Activated CD8-positive, alpha-beta memory T cell treated with anti-CD3 and anti-CD28 coated beads for 48 hours (primary cell): ENCODE measurements around the gene TSPAN18.

Experiments used
- DNase-seq, 3 experiments: peaks; one replicate each; pipeline ENCODE4 v3.0.0-alpha.2; 2020; ENCODE audit warnings: low read depth in 2 of 3, low spot score in 2 of 3

TSPAN18 gene

GRCh38 chr11:44795803-44796535 lies 69.2 kb downstream of the TSPAN18 start:
- DNase-seq: no peak

- no peak for DNase-seq
Observed at GRCh38 chr11:44797051-44797450, 70.3 kb downstream of the TSPAN18 start.

GRCh38 chr11:44797886-44798606 lies 71.3 kb downstream of the TSPAN18 start:
- no peak for DNase-seq

DNA sequence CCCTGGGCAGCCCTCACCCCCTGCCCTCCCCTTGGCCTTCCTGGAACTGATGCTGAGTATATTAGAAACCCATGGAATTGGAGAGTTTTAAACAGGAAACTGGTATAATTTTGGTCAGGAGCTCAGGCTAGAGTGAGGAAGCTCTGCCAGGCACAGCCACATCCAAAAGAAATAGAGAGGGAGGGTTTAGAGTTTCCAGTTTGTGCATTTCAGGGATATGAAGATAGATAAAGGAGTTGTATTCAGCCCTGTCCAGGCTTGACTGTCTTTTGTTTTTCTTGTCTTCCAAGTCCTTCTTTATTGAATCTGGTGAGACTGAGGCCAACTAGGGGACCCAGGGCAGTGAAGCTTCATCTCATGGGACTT lies 71.8 kb downstream of the TSPAN18 start:
- DNase-seq: no peak

- DNase-seq: no peak
Observed at GRCh38 chr11:44799012-44799411, 72.2 kb downstream of the TSPAN18 start.

GRCh38 chr11:44802347-44802746 lies 75.6 kb downstream of the TSPAN18 start:
- DNase-seq: no peak

DNA sequence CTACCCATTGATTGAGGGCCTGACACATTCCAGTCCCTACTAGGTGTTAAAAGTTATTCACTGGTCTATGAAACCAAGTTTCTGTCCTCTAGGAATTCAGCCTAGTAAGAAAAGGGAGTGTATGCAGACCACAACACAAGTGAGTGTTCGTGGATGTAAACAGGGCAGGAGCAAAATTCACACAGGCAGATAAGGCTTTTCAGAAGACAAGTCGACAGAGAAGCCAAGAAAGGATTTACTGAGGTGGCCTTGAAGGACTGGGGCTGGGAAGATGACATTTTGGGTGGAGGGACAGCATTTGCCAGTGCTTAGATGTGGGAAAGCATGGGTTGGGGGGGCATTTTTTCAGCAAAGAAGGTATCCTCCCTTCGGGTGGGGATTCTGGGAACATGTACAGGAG lies 76.2 kb downstream of the TSPAN18 start:
- no peak for DNase-seq

DNA sequence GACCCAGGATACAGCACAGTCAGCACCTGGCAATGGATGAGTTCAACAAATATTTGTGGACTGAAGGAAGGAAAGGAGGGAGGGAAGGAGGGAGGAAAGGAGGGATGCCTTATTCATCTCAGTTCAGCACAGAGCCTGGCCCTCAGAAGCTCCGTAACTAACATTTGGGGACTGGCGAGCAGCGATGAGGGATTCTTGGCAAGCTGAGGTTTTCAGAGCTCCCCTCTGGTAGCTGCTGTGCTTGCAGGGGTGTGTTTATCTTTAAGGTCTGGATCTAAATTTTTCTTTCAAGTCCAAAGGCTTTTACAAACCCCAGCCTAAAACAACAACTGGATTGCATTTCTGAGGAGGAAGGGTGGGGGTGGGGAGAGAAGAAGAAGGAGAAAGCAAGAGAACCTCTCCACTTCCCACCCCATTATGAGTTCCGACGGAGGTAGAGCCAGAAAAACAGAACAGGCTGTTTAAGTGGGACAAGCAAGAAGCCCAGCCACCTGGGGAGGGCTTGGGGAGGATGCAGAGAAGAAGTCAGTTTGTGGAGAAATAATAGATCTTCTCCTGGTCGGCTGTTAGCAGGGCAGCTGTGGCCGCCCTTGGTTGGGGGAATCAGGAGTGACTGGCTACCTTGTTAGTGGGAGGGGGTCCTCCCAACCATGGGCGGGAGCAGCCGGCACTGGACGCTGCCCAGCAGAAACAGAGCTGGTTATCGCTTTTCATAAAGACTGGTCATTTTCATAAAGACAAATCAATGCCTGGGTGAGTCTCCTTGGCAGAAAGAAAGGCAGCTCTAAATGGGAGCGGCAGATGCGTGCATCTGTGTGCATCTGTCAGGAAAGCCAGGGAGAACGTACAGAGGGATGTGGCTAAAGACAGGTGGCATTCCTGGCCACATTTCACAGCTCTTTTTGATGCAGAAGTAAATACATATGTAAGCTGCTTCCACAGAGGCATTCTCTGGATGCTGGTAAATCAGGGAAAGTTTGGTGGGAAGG lies 78.0 kb downstream of the TSPAN18 start:
- DNase-seq: no peak

- DNase-seq: no peak
Observed at GRCh38 chr11:44805596-44805995, 78.8 kb downstream of the TSPAN18 start.

DNA sequence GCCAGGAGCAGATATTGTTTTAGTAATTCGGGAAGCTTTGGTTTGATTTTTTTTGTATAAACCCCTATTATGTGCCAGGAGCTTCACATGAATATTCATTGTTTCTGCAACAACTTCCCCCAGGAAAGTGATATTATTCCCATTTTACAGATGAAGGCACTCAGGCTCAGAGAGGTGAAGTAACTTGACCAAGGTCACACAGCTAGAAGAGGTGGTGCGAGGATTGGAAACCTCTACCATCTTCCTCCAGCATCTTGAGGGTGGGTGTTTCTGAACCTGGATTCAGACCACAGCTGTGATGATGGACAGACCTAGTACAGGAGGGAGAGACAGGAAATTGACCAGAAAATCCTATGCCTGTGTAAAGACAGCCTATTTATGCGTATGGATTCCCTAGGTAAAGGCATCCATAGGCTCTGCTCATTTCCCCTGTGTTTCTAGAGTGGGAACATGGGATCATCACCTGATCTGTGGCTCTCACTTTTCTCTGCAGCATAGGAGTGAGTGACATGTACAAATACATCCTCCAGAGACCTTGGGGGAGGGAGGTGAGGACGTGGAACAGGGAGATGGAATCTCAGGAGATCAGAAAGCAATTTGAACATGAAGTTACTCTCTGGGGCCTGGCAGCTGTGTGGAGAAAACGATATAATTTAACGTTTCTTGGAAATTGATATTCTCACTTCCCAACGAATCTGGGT lies 81.4 kb downstream of the TSPAN18 start:
- DNase-seq: no peak

DNA sequence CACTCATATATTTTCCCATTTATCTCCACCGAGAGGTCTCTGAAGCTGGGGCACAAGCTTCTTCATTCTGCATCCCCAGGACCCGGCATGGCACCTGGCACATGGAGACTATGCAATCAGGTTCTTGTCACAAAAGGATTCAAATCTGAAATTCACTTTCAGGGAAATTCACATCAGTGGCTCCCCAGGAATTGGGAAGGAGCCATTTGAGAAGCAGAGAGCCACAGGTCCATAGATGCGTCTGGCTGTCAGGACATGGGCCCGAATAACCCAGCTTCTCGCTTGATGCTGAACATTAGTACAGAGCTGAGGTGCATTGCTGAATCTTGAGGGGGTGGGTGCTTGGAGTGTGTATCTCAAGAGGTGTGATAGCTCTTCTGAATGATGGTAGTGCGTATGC lies 82.5 kb downstream of the TSPAN18 start:
- no peak for DNase-seq

DNA sequence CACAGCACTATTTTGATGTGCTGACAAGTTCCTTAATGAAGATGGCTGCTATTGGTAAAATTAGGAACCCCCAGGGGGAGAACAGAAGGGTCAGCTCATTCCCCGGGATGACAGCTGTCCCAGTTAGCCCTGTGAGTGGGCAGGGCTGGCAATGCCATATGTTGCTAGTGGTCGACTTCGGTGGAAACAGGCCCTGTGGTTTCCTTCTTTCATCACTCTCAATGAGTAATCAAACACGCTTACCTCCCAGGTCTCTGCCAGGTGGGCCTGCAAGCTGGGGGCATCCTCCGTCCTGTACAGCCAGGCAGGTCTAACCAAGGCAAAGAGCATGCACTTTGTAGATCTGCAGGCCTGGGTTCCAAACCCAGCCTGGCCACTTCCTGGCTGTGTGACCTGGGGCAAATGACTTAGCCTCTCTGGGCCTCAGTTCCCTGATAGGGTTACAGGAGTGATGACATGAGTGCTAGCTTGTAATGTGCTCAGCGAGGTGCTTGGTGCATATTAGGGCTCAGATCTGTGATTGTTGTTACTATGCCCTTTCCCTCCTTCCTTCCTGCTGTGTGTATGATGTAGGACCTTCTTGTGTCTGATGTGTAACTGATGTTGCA lies 85.2 kb downstream of the TSPAN18 start:
- no peak for DNase-seq

DNA sequence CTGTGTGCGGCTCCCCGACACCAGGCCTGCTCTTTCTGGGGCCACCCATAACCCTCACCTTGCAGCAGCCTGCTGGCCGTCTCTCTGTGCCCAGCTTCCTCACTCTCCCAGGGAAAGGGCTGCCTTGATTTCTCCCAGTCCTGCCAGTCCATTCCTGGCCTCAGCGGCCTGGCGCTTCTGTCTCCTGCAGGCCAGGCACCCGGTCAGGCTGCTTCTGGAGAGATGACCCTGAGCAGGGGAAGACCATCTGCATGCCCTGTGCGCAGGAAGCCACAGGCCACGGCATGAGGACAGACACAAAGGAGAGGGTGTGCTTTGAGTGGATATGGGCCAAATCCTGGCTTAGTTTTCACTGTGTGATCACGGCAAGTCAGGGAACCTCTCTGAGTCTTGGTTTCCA lies 86.2 kb downstream of the TSPAN18 start:
- no peak for DNase-seq

DNA sequence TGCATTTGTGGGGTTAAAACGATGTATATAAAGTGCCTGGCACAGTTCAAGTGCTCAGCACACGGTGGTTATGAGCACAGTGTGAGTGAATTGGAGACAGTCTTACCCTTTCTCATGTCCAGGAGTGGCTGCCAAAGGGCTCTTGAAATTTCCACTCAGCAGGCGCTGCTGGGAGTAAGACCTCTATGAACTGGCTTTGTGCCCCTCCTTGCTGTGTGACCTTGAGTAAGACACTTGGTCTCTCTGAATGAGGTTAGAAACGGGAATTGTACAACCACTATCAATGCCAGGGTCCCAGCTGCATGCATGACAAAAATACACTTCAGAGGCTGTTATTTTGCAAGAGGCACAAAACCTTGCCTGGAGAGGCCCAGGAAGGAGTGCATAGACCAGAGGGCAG lies 86.6 kb downstream of the TSPAN18 start:
- DNase-seq: no peak

DNA sequence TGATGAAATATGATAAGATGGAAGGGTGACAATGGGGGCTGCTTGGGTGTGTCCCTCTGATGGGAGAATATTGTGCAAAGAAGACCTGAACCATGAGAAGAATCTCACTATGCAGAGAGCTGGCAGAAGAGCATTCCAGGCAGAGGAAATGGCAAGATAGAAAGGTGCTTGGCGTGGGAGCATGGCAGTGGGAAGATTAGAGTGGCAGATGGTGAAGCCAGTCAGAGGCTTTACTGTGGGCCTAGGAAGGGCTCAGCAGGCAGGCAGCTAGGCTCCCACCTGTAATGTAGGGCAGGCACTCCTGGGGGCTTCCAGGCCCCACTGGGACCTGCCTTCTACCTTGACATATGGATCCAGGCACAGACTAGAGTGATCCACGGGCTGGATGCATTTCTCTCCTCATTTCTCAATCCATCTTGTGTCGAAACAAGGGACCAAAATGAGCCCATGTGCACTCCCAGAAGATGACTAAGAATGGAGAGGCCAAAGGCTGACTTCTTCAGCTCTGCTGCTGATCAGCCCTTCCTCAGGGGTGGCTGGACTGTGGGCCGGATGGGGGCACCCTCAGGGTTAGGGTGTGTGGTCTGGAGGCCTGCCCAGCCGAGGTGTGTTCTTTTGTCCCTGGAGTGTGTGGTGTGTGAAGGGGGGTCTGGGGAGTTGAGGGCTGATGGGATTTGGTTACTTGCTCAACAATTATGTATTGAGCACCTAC lies 88.3 kb downstream of the TSPAN18 start:
- DNase-seq: no peak

- no peak for DNase-seq
Observed at GRCh38 chr11:44815917-44816456, 89.2 kb downstream of the TSPAN18 start.

DNA sequence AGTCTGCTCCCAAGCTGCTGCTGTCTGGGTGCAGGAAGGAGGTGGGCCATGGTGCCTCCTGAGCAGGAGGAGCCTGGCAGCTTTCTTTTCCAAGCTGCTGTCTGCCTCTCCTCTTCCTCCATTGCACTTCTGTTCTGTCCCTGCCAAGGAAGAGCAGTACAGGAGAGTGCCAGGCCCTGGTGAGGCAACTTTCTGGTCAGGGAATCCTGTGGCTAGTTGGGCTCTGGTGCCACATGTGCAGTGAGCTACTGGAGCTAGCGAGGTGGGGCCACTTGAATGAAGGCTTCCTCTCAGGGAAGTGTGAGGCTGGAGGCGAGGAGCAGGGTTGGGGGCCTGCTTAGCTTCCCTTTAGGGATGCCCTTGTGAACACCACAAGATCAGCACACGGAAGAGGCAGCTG lies 90.0 kb downstream of the TSPAN18 start:
- DNase-seq: no peak

- DNase-seq: no peak
Observed at GRCh38 chr11:44817207-44817949, 90.6 kb downstream of the TSPAN18 start.

GRCh38 chr11:44818110-44818509 lies 91.3 kb downstream of the TSPAN18 start:
- DNase-seq: no peak
